Suprapubic skin (tissue), 3 donors: Measurements from ENCODE around the gene TMEM236.

Source experiments
- POLR2A ChIP-seq, 2 donors: fragments of 450-650 bp; IDR thresholded peaks; one replicate each; pipeline ENCODE4 v1.6.1; 2017; ENCODE audit warnings: antibody characterized with exemption in 2 of 2, mild to moderate bottlenecking in 2 of 2, moderate library complexity in 2 of 2
- TF ChIP-seq, protein P1 (sequence below), 2 donors: fragments of 200-600 bp in 1 of 2; fragments of 450-650 bp in 1 of 2; sonication (generic) in 1 of 2; IDR thresholded peaks; one replicate each; pipeline ENCODE4 v1.5.1; 2016 to 2019; ENCODE audit warnings: antibody characterized with exemption in 2 of 2, mild to moderate bottlenecking in 1 of 2, moderate library complexity in 1 of 2

DNA sequence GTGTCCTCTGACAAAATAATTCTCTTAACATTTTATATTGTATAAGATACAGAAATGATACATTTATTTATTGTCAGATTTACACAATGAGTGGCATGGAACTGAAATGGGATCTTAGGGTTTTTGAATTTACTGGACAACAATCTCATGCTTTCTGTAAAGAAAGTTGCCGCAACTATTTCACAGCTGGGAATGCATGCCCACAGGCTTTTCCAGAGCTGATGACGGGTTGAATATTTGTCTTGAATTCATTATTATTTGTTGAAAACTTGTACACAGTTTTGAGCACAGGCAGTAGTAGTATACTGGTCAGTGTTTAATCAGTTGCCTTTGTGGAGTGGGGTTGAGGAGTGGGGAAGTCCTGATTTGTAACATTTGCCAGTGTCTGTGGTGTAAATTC is 36.6 kb downstream of the TMEM236 start:
- TF ChIP-seq, protein P1, sequence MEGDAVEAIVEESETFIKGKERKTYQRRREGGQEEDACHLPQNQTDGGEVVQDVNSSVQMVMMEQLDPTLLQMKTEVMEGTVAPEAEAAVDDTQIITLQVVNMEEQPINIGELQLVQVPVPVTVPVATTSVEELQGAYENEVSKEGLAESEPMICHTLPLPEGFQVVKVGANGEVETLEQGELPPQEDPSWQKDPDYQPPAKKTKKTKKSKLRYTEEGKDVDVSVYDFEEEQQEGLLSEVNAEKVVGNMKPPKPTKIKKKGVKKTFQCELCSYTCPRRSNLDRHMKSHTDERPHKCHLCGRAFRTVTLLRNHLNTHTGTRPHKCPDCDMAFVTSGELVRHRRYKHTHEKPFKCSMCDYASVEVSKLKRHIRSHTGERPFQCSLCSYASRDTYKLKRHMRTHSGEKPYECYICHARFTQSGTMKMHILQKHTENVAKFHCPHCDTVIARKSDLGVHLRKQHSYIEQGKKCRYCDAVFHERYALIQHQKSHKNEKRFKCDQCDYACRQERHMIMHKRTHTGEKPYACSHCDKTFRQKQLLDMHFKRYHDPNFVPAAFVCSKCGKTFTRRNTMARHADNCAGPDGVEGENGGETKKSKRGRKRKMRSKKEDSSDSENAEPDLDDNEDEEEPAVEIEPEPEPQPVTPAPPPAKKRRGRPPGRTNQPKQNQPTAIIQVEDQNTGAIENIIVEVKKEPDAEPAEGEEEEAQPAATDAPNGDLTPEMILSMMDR (IDR thresholded peaks at IDR 0.05), result no peak
- no peak for TF ChIP-seq POLR2A (IDR thresholded peaks at IDR 0.05)
